ENCODE data around the gene TSPY2.
"Not testable (repeated sequence)": the region's sequence is repeated elsewhere in the genome, so short reads cannot be mapped to it uniquely, and the experiment has no call there.

The TSPY2 gene, protein sequence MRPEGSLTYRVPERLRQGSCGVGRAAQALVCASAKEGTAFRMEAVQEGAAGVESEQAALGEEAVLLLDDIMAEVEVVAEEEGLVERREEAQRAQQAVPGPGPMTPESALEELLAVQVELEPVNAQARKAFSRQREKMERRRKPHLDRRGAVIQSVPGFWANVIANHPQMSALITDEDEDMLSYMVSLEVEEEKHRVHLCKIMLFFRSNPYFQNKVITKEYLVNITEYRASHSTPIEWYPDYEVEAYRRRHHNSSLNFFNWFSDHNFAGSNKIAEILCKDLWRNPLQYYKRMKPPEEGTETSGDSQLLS

DNA sequence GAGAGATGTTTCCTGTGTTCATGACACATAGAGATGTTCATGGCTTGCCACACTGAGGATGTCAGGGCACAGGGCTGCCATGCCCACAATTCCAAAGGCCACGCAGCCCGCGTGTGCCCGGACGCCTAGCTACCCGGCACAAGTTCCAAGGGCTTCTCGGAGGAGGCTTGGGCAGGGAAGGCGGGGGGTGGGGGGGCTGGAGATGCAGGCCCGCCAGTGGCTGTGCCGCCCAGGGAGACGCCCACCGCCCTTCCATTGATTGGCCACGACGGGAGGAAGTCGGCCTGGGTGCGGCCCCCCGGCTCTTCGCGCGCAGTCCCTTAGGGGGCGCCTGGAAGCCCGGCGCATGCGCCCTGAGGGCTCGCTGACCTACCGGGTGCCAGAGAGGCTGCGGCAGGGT, at the start of gene TSPY2:
TSPY2 (plus strand) TSS at position 301 of the 400 bp plus-strand sequence; CDS start at position 347, 46 bp downstream.
- H3K36me3 Mint-ChIP-seq (ENCODE audit: low read depth); H3K4me1 Mint-ChIP-seq (ENCODE audit: low read depth); H3K27me3 Mint-ChIP-seq (ENCODE audit: low read depth); DNase-seq (ENCODE audit: low spot score); H3K4me3 Mint-ChIP-seq; H3K9me3 Mint-ChIP-seq; H3K27ac Mint-ChIP-seq: not testable (repeated sequence)

DNA sequence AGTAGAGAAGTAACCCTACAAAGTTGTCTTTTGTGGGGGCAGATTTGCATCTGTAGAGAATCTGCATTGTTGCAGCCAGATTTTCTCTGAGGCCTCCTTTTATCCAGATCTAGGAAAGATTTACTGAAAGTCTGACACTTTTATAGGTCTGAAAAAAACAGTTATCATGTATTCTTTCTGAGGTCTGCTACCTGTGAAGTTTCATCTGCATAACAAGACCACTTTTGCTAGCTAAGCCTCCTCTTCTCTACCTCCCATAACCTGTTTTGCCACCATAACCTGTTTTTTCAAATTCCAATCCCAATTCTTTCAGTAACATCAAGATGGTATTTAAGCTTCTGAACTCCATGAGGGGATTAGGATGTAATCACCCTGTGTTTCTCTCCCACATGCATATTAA, 36.5 kb upstream of the TSPY2 start:
- not testable (repeated sequence) for H3K4me3 Mint-ChIP-seq; H3K27ac Mint-ChIP-seq; H3K36me3 Mint-ChIP-seq (ENCODE audit: low read depth); H3K4me1 Mint-ChIP-seq (ENCODE audit: low read depth); DNase-seq (ENCODE audit: low spot score); H3K27me3 Mint-ChIP-seq (ENCODE audit: low read depth); H3K9me3 Mint-ChIP-seq

DNA sequence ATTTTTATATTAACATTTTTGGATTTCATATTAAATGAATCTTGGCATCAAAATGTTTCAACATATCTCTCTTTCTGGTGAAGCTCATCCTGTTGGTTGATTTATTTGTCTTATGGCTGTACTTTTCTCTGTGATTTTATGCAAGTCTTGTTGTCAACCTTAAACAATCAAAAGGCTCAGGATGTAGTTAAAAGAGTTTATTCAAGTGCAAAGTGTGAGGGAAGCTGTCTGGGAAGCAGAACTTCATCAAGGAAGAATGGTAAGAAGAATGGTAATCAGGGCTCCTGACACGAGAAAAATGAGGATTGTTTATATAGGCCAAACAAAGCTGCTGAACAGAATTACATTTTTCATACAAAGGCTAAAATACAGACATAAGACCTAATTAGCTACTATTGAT, 29.0 kb upstream of the TSPY2 start:
- not testable (repeated sequence) for H3K9me3 Mint-ChIP-seq; H3K4me1 Mint-ChIP-seq (ENCODE audit: low read depth); H3K27ac Mint-ChIP-seq; H3K27me3 Mint-ChIP-seq (ENCODE audit: low read depth); DNase-seq (ENCODE audit: low spot score); H3K4me3 Mint-ChIP-seq; H3K36me3 Mint-ChIP-seq (ENCODE audit: low read depth)

DNA sequence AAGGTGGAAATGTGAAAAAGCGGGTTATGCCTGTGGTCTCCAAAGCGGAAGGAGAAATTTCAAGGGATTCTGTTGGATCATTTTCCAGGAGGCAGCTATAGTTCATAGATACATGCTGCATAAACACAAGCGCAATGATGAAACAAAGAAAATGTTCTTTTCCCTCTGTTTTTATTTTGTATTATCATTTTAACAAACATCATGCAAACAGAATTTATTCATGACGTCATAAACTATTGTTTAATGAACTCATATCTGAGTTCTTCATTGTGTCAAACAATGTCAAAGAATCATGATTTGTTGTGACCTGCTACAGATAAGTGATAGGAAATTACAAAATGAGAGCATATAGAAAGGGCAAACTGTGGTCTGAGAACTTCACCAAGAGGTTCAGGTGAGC, 23.8 kb downstream of the TSPY2 start:
- not testable (repeated sequence) for H3K36me3 Mint-ChIP-seq (ENCODE audit: low read depth); H3K4me3 Mint-ChIP-seq; H3K4me1 Mint-ChIP-seq (ENCODE audit: low read depth); H3K27me3 Mint-ChIP-seq (ENCODE audit: low read depth); H3K9me3 Mint-ChIP-seq; H3K27ac Mint-ChIP-seq; DNase-seq (ENCODE audit: low spot score)
